Lower leg skin (tissue), 4 donors: ENCODE measurements around the gene CZIB. TPM values are rescaled to one million over a fixed set of nuclear protein-coding genes. Genes with fewer than 3 reads are reported as not detected.

ENCODE experiments used
- DNase-seq, 2 donors: peaks; one replicate each; pipeline ENCODE4 v3.0.0-alpha.2; 2019; ENCODE audit warnings: low spot score in 2 of 2
- H3K4me3 ChIP-seq: fragments of 200-600 bp; sonication (generic); 2 replicates; pipeline ENCODE4 v1.5.1; 2017; ENCODE audit warnings: mild to moderate bottlenecking, low read depth; ENCODE audit not compliant: poor library complexity, severe bottlenecking
- CTCF ChIP-seq, 3 donors: fragments of 450-650 bp; IDR thresholded peaks; one replicate each; pipeline ENCODE4 v1.5.1; 2016; ENCODE audit warnings: antibody characterized with exemption in 3 of 3, mild to moderate bottlenecking in 3 of 3, moderate library complexity in 2 of 3
- POLR2A ChIP-seq, 2 donors: fragments of 450-650 bp; IDR thresholded peaks; one replicate each; pipeline ENCODE4 v1.6.1; 2016 to 2017; ENCODE audit warnings: antibody characterized with exemption in 2 of 2, mild to moderate bottlenecking in 1 of 2, moderate library complexity in 1 of 2
- WGBS, 2 donors: methylation state at CpG; one replicate each; pipeline ENCODE4 v1.1.5; 2018; 5-methylcytosine and 5-hydroxymethylcytosine counted together
- intact Hi-C: fragments of 100-400 bp; cut with DNase I; formaldehyde crosslinking; loops from one replicate; pipeline ENCODE4 v1.15.0; 2023; ENCODE audit warnings: low total_unique reads
- total RNA-seq, 4 donors: library from RNA; depleted of rRNA; stranded (reverse); fragments of >200 nt; gene quantifications; one replicate each; pipeline ENCODE4 v1.1.0, GENCODE V29; 2016

CZIB gene
- total RNA-seq = 10 to 100 TPM; 19.1 to 39.8 (median 29.0) TPM

GRCh38 chr1:53220171-53220961 lies at the start of gene CZIB:
Gene CZIB, minus strand, starts transcription at chr1:53220634. Its CDS starts 59 bp downstream, at chr1:53220575.
- DNase-seq = peak; percentile 87 to 98
- 0 to 1% methylated on average over 29 to 48 of the region's 61 CpGs for WGBS, 2 donors
- intact Hi-C loops = no loop called here
- TF ChIP-seq POLR2A (IDR thresholded peaks at IDR 0.05) (peak in 1 of 2 donors; percentile 81), CTCF (IDR thresholded peaks at IDR 0.05) (no peak)
- peak within 1 kb of the TSS; percentile 64 for H3K4me3 ChIP-seq

GRCh38 chr1:53270107-53270506 lies 49.7 kb upstream of the CZIB start:
- intact Hi-C loops = no loop called here
- DNase-seq = no peak
- TF ChIP-seq POLR2A (IDR thresholded peaks at IDR 0.05) (no peak), CTCF (IDR thresholded peaks at IDR 0.05) (no peak)
- 60 to 63% methylated on average over 1 of the region's 1 CpG for WGBS, 2 donors
- no peak overlapping the region for H3K4me3 ChIP-seq

DNA sequence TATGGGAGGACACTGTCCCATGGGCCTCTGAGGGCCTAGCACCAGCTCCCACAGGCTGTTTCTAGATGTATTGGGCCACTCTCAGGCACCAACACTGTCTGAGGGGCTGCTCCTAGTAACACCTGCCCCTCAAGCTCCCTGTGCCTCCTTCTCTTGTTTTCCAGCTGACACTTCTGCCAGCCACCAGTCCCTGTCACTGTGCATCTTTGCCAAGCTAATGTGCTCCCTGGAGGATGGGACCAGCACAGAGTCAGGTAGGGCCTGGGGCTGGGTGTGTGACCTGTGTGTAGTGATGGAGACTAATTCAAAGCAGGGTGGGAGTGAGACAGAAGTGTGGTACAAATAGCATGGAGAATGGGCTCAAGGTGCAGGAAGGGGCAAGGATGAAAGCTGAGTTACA lies 47.3 kb upstream of the CZIB start:
- H3K4me3 ChIP-seq = no peak overlapping the region
- peak in 1 of 2 donors; percentile 60 for DNase-seq
- TF ChIP-seq POLR2A (IDR thresholded peaks at IDR 0.05) = no peak
- intact Hi-C loops = no loop called here

- no peak overlapping the region for H3K4me3 ChIP-seq
- intact Hi-C loops = no loop called here
- TF ChIP-seq POLR2A (IDR thresholded peaks at IDR 0.05) = no peak
- TF ChIP-seq CTCF (IDR thresholded peaks at IDR 0.05) = no peak
- no peak for DNase-seq
Measured at GRCh38 chr1:53266038-53266437, 45.6 kb upstream of the CZIB start.

DNA sequence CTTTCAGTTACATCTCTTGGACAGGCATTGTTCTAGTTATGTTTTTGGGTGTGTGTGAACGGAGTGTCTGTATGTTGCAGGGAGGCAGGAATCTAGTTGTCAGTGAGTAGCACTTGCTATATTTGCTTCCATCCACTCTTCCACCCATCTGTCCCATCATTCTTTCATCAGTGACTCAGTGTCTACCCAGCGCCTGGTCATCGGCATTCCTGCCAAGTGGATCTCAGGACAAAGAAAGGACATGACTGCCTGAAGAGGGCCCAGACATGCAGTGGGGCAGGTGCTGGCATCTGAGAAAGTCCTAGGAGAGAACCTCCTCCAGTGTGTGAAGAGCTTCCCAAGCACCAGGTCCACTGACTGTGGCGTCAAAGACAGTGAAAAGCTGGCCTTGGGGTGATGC lies 45.1 kb upstream of the CZIB start:
- TF ChIP-seq POLR2A (IDR thresholded peaks at IDR 0.05) = no peak
- 92 to 97% methylated on average over 4 of the region's 4 CpGs for WGBS, 2 donors
- DNase-seq = no peak
- no peak overlapping the region for H3K4me3 ChIP-seq
- intact Hi-C loops = no loop called here

DNA sequence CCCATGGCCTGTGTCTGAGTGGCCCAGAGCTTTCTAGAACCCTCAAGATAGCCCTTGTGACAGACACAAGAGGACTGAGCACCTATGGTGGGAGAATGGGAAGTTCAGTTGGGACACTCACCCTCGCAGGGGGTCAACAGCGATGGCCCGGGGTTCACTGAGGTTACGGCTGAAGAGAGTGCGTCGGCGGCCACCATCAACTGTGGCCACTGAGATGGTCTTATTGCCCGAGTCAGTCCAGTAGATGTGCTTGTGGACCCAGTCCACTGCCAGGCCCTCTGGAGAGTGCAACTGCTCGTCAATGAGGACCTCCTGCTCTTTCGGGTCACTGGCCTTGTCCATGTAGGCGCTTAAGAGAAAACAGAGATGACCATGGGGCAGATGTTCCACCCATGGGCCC lies 43.6 kb upstream of the CZIB start:
- intact Hi-C loops = no loop called here
- TF ChIP-seq CTCF (IDR thresholded peaks at IDR 0.05) = no peak
- no peak for TF ChIP-seq POLR2A (IDR thresholded peaks at IDR 0.05)
- 96 to 99% methylated on average over 11 of the region's 11 CpGs for whole genome bisulfite sequencing, 2 donors
- DNase-seq = no peak
- no peak overlapping the region for H3K4me3 ChIP-seq

DNA sequence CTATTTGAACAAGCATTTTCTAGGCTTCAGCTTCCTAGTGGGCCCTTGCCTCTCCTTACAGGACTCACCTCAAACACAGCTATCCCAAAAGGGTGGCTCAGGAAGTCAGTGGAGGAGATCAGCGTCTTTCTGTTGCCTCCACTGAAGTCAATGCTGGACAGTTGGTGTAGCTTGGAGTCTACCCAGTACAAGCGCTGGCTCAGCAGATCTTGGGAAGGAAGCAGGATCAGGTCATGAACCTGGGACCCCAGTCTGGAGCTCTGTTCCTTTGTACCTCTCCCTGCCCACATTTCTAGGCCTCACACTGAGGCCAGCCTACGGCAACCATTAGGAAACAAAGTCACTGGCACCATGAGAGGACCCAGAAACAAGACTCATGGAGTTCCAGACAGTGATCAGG lies 41.6 kb upstream of the CZIB start:
- 93 to 98% methylated on average over 3 of the region's 3 CpGs for WGBS, 2 donors
- TF ChIP-seq CTCF (IDR thresholded peaks at IDR 0.05) (no peak), POLR2A (IDR thresholded peaks at IDR 0.05) (no peak)
- no peak overlapping the region for H3K4me3 ChIP-seq
- intact Hi-C loops = no loop called here
- DNase-seq = no peak
